Large intestine (tissue), 3 donors: Measurements from ENCODE around the gene SLC39A11. TPM values are rescaled to one million over a fixed set of nuclear protein-coding genes. Genes with fewer than 3 reads are reported as not detected.
"Not testable (repeated sequence)": the region's sequence is repeated elsewhere in the genome, so short reads cannot be mapped to it uniquely, and the experiment has no call there.

Experiments
- DNase-seq, 2 donors: peaks; one replicate each; pipeline versions ENCODE4 v3.0.0 to v3.0.0-alpha.2; 2013
- H3K27ac ChIP-seq: one replicate; pipeline ENCODE4 v1.5.1; 2013; ENCODE audit warnings: low read length
- H3K27me3 ChIP-seq: 2 replicates; pipeline ENCODE4 v1.6.1; 2013; ENCODE audit warnings: low read length; ENCODE audit not compliant: control insufficient read depth, insufficient read depth
- H3K36me3 ChIP-seq: 2 replicates; pipeline ENCODE4 v1.6.1; 2013; ENCODE audit warnings: low read length; ENCODE audit not compliant: control insufficient read depth, insufficient read depth
- H3K4me1 ChIP-seq: one replicate; pipeline ENCODE4 v1.6.1; 2013; ENCODE audit warnings: low read length; ENCODE audit not compliant: control insufficient read depth, insufficient read depth
- H3K4me3 ChIP-seq: one replicate; pipeline ENCODE4 v1.5.1; 2013; ENCODE audit warnings: low read length
- H3K9me3 ChIP-seq: one replicate; pipeline ENCODE4 v1.6.1; 2013; ENCODE audit warnings: mild to moderate bottlenecking, low read depth, low read length, moderate library complexity; ENCODE audit not compliant: control insufficient read depth
- WGBS: methylation state at CpG from one replicate; pipeline ENCODE4 v1.1.5; 2013; ENCODE audit warnings: low lambda C conversion rate; ENCODE audit not compliant: insufficient coverage; 5-methylcytosine and 5-hydroxymethylcytosine counted together
- polyA plus RNA-seq: library from polyadenylated mRNA; unstranded; fragments of 120-200 nt; gene quantifications from one replicate; pipeline ENCODE4 v1.2.1, GENCODE V29; 2013

SLC39A11 gene
- polyA plus RNA-seq, 1 donor = 46.2 TPM

DNA sequence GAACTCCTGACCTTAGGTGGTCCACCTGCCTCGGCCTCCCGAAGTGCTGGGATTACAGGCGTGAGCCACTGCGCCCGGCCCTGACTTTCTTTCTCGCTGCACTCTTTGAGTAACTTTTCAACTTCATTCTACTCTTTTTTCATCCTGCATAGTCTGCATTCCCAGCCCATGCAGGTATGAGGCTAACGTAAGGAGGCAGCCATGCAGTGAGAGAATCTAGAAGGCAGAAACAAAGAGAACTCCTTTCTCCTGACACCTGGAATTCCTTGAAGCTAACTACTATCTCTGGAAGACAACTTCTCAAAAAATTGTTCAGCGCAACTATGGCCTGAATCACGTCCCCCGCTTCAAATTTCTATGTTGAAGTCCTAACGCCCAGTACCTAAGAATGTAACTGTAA, 152.0 kb downstream of the SLC39A11 start:
- WGBS = 97% methylated on average over 4 of the region's 11 CpGs
- Histone ChIP-seq H3K27ac (no peak overlapping the region), H3K9me3 (no peaks in the 10 kb centered on the region), H3K36me3 (peaks cover 2% of the 10 kb centered on the region), H3K4me1 (no peaks in the 10 kb centered on the region), H3K4me3 (no peak overlapping the region), H3K27me3 (no peaks in the 10 kb centered on the region)
- no peak for DNase-seq

DNA sequence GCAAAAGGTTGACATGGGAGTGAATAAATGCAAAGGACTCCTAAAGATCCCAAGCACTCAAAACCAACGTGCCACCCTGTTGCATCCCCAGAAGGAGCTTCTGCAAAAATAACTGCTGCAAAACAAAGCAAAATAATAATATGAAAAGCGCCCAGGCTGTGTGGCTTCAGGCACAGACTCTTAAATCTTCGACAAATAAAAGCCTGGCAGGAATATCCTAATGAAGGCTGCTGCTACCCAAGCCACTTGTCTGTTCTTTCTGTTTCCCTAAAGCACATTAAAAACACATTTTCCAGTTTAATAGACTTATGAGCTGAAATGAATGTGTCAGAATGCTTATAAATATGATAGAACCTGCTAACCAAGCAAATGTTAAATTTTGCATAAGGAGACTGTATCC, 154.0 kb downstream of the SLC39A11 start:
- Histone ChIP-seq H3K27me3 (no peaks in the 10 kb centered on the region), H3K4me3 (no peak overlapping the region), H3K36me3 (no peaks in the 10 kb centered on the region), H3K4me1 (no peaks in the 10 kb centered on the region), H3K27ac (no peak overlapping the region), H3K9me3 (no peaks in the 10 kb centered on the region)
- DNase-seq = no peak
- WGBS = 100% methylated on average over 1 of the region's 3 CpGs

DNA sequence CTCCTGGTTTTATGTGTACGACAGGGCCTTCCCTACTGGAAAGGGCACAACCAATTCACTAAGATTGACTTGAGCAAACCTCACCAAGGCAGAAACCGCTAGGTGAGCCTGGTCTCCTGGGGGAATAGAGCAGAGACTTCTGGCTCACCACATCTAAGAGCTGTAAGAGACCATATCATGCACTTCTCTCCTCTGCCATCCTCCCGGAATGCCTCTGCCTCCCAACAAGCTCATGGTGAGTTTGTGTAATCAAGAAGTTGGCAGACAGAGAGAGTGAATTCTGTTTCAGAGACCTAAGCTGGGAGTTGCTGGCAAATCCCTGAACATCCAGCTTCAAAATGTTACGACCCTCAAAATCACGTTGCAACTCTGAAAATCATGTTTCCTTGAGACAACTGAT, 154.8 kb downstream of the SLC39A11 start:
- no peaks in the 10 kb centered on the region for H3K4me1 ChIP-seq
- H3K27me3 ChIP-seq = no peaks in the 10 kb centered on the region
- no CpG with 5 or more reads among the region's 5 CpGs for WGBS
- no peaks in the 10 kb centered on the region for H3K9me3 ChIP-seq
- H3K27ac ChIP-seq = no peak overlapping the region
- DNase-seq = no peak
- H3K36me3 ChIP-seq = no peaks in the 10 kb centered on the region
- H3K4me3 ChIP-seq = no peak overlapping the region

DNA sequence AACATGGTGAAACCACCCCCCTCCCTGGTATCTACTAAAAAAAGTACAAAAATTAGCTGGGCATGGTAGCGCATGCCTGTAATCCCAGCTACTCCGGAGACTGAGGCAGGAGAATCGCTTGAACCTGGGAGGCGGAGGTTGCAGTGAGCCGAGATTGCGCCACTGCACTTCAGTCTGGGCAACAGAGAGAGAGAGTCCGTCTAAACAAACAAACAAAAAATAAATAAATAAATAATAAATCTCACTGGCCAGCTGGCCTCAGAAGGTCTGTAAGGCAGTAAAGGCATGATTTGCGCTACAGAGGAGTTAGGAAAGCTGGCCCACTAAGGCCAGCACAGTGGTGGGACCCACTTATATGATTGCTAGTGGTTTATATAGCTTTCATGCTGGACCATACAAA, 155.2 kb downstream of the SLC39A11 start:
- H3K36me3 ChIP-seq, H3K27ac ChIP-seq, H3K27me3 ChIP-seq, H3K4me1 ChIP-seq, H3K9me3 ChIP-seq, DNase-seq, H3K4me3 ChIP-seq: not testable (repeated sequence)
- WGBS = no CpG with 5 or more reads among the region's 8 CpGs

DNA sequence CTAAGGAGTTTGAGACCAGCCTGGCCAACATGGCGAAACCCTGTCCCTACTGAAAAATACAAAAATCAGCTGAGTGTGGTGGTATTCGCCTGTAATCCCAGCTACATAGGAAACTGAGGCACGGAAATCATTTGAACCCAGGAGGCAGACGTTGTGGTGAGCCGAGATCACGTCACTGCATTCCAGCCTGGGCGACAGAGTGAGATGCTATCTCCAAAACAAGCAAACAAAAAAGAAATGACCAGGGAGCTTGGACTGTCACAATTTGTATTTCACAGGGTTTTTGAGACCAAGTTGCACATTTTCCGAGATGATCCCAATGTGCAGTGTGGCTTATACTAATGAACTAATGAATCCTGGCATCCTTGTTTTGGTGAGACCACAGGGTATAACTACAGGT, 156.5 kb downstream of the SLC39A11 start:
- H3K36me3 ChIP-seq = no peaks in the 10 kb centered on the region
- no peak for DNase-seq
- H3K4me3 ChIP-seq = no peak overlapping the region
- H3K4me1 ChIP-seq = peaks cover 7% of the 10 kb centered on the region
- no CpG with 5 or more reads among the region's 8 CpGs for WGBS
- H3K27me3 ChIP-seq = no peaks in the 10 kb centered on the region
- H3K27ac ChIP-seq = no peak overlapping the region
- H3K9me3 ChIP-seq = no peaks in the 10 kb centered on the region

DNA sequence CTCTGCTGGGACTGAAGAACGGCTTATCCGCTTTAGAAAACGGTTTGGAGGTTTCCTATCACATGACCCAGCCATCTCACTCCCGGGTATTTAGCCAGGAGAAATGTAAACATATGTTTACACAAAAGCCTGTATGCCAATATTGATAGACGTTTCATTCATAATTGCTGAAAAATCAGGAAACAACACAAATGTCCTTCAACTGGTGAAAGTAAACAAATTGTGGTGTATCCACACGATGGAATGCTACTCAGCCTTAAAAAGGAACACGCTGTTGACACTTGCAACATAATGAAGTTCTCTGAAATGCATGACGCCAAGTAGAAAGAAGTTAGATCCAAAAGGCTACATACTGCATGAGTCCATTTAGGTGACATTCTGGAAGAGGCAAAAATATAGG, 157.6 kb downstream of the SLC39A11 start:
- H3K27me3 ChIP-seq = no peaks in the 10 kb centered on the region
- 100% methylated on average over 2 of the region's 8 CpGs for WGBS
- no peaks in the 10 kb centered on the region for H3K9me3 ChIP-seq
- DNase-seq = no peak
- H3K4me1 ChIP-seq = peaks cover 7% of the 10 kb centered on the region
- no peak overlapping the region for H3K27ac ChIP-seq
- no peak overlapping the region for H3K4me3 ChIP-seq
- no peaks in the 10 kb centered on the region for H3K36me3 ChIP-seq

DNA sequence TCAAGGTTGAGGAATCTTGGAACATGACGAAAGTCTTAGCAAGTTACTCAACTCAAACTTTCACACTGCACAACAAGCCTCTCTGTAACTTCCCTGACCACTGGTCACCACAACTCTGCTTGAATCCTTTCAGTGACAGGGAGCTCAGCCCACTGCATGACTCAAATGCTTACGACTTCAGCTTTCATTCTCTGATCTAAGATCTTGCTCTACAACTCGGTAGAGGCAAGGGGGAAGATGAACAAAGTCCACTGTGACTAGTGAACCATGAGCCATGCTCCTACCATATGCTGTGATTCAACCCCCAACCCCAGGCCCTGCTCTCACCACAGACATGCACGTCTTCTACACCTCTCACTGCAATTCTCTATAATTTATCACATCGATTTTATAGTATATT, 160.9 kb downstream of the SLC39A11 start:
- peak; percentile 64 to 87 for DNase-seq
- H3K9me3 ChIP-seq = no peaks in the 10 kb centered on the region
- 40% methylated on average over 1 of the region's 5 CpGs for WGBS

DNA sequence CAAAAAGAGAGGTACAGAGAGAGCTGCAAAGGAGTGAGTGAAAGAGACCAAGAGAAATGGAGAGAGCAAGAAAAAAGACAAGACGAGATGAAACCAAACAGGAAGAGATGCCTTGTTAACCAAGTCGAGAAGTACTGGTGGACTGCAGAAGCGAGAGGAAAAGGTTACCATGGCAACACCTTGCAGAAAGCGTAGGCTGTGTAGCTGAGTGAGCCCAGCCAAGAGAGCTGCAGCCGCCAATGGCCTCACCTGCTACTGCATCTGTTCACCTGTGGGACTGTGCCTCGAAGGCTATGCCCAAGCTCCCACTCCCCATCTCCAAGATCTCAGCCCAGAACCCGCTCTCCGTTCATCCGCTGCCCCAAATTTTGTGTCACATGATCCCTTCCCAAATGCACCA, 161.3 kb downstream of the SLC39A11 start:
- no peaks in the 10 kb centered on the region for H3K27me3 ChIP-seq
- H3K4me1 ChIP-seq = peaks cover 18% of the 10 kb centered on the region
- DNase-seq = no peak
- no peaks in the 10 kb centered on the region for H3K9me3 ChIP-seq
- no peak overlapping the region for H3K27ac ChIP-seq
- WGBS = 57% methylated on average over 1 of the region's 9 CpGs
- no peaks in the 10 kb centered on the region for H3K36me3 ChIP-seq
- no peak overlapping the region for H3K4me3 ChIP-seq

More for the DNA sequence above, 160.9 kb downstream of the SLC39A11 start:
- Histone ChIP-seq H3K4me1 (peaks cover 18% of the 10 kb centered on the region), H3K36me3 (no peaks in the 10 kb centered on the region), H3K27ac (no peak overlapping the region), H3K4me3 (no peak overlapping the region), H3K27me3 (no peaks in the 10 kb centered on the region)

DNA sequence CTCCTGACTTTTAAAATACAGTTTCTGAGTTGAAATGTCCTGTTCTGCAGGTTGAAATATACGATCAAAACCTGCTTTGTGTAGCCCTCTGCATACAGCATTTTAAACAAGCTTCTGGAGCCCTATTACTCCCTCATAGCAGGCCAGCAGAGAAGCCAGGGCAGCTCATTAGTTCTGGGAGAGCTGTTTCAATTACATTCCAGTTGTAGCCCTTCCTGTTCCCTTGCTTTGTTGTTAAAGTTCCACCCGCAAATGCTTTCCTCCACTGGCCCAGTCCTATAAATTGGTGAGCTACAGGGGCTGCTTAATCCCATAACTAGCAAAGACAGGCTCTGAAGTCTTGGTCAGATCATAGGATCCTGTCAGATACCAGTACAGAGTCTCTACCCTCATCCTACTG, 162.5 kb downstream of the SLC39A11 start:
- WGBS = no CpG with 5 or more reads among the region's 2 CpGs
- Histone ChIP-seq H3K27me3 (no peaks in the 10 kb centered on the region), H3K4me1 (peaks cover 18% of the 10 kb centered on the region), H3K4me3 (no peak overlapping the region), H3K27ac (no peak overlapping the region), H3K36me3 (no peaks in the 10 kb centered on the region), H3K9me3 (no peaks in the 10 kb centered on the region)
- DNase-seq = no peak

DNA sequence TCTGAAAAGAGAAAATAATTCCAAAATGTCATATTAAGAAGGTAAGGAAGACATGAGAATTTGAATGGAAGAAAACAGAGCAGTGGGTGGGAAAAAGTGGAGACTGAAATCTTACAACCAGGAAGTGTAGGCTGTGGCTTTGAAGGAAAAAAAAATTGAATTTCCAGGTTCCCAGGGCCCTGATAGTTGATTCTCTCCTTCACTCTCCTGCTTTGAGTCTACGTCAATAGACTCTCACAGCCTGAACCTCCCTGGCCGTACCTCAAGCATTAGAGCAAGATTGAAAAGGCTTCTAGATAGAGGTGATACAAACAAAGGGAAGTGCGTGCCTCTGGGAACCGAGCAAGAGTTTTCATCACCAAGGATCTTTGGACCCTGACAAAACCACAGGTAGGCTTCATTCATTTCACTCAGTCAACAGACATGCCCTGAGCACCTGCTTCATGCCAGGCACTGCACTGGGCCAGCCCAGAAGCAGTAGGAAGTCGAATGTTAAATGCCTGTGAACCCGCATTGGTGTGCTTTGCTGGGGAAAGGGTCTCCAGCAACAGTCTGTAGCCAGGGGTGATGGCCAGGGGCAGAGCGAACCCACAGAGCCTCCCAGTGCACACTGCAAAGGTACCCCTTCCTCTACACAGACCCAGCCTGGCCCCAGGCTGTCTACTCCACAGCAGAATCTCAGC, 163.9 kb downstream of the SLC39A11 start:
- Histone ChIP-seq H3K9me3 (no peaks in the 10 kb centered on the region), H3K4me3 (no peak overlapping the region), H3K27me3 (no peaks in the 10 kb centered on the region), H3K4me1 (peaks cover 21% of the 10 kb centered on the region), H3K36me3 (no peaks in the 10 kb centered on the region), H3K27ac (peak overlapping the region; percentile 47)
- peak; percentile 73 to 91 for DNase-seq
- no CpG with 5 or more reads among the region's 7 CpGs for whole genome bisulfite sequencing

DNA sequence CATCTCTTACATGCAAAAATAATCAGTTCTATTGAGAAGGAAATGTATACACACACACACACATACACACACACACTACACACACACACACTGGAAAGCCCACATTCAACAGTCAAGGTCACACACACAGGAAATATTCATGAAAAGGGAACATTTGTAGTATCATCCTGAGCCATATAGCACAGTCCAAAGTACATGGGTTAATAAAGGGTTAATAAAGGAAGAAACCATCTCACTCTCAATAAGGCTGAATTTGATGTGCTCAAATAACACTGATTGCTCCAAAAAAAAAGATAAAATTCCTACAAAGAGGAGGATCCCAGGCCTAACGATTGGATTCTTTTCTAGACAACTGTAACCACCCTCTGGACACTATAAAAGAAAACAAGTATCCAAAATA, 164.7 kb downstream of the SLC39A11 start:
- H3K4me1 ChIP-seq = peaks cover 23% of the 10 kb centered on the region
- H3K4me3 ChIP-seq = no peak overlapping the region
- DNase-seq = peak in 1 of 2 donors; percentile 48
- H3K36me3 ChIP-seq = no peaks in the 10 kb centered on the region
- H3K9me3 ChIP-seq = no peaks in the 10 kb centered on the region
- no peak overlapping the region for H3K27ac ChIP-seq
- 40% methylated on average over 1 of the region's 1 CpG for whole genome bisulfite sequencing
- no peaks in the 10 kb centered on the region for H3K27me3 ChIP-seq
